ENCODE results near the gene ITIH5.

DNA sequence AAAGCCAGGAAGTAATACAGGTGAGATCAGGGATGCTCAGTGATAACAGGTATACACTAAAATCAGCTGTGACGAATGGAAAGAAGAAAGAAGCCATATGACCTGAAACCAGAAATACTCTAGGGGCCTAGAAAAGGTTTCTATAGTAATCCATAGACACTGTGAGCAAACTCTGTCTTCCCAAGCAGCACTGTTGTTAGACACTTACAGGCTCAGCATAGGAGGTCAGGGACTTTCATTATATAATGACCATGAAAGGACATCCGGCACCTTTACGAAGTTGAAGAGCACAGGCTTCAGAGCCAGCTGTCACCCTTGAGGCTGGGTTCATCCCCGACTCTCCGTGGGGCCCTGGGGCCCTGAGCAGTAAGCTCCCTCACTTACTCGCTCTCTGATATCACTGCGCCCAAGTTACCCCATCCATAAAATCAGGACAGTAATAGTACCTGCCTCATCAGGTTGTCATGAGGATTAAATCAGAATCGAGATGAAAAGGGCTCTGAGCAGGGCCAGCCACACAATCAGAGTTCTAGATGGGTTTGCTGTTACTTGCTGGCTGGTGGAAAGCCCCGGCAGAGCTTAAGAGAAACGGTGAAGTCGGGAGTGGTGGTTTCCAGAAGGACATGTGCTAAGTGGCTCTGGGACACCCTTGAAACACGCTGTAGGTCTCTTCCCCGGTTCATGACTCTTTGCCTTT, 79.5 kb downstream of the ITIH5 start:
- TF ChIP-seq POLR2A (IDR thresholded peaks at IDR 0.05) = no peak
- TF ChIP-seq, protein P1, sequence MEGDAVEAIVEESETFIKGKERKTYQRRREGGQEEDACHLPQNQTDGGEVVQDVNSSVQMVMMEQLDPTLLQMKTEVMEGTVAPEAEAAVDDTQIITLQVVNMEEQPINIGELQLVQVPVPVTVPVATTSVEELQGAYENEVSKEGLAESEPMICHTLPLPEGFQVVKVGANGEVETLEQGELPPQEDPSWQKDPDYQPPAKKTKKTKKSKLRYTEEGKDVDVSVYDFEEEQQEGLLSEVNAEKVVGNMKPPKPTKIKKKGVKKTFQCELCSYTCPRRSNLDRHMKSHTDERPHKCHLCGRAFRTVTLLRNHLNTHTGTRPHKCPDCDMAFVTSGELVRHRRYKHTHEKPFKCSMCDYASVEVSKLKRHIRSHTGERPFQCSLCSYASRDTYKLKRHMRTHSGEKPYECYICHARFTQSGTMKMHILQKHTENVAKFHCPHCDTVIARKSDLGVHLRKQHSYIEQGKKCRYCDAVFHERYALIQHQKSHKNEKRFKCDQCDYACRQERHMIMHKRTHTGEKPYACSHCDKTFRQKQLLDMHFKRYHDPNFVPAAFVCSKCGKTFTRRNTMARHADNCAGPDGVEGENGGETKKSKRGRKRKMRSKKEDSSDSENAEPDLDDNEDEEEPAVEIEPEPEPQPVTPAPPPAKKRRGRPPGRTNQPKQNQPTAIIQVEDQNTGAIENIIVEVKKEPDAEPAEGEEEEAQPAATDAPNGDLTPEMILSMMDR (IDR thresholded peaks at IDR 0.05 in 8 of 11, conservative IDR thresholded peaks at IDR 0.05 in 3 of 11) = no peak
- no peak for TF ChIP-seq POLR2AphosphoS5 (IDR thresholded peaks at IDR 0.05)

Measured in spleen (tissue), 7 donors.